Dendritic cell treated with granulocyte-macrophage colony-stimulating factor and Interleukin-4, amounts not matched to agents 40 ng/mL and 50 ng/mL, for 4 days (primary cell): ENCODE results near the gene RAP1GAP2.
"Not testable (repeated sequence)": the region's sequence is repeated elsewhere in the genome, so short reads cannot be mapped to it uniquely, and the experiment has no call there.

Experiments used
- H3K27ac Mint-ChIP-seq: one replicate; pipeline ENCODE4 v1.8.0; 2022; ENCODE audit warnings: mild to moderate bottlenecking, mixed read lengths
- H3K27me3 Mint-ChIP-seq: one replicate; pipeline ENCODE4 v1.8.0; 2022; ENCODE audit warnings: mild to moderate bottlenecking, mixed read lengths
- H3K36me3 Mint-ChIP-seq: one replicate; pipeline ENCODE4 v1.8.0; 2022; ENCODE audit warnings: low read depth, mixed read lengths
- H3K4me1 Mint-ChIP-seq: one replicate; pipeline ENCODE4 v1.8.0; 2022; ENCODE audit warnings: low read depth, mixed read lengths
- H3K4me3 Mint-ChIP-seq: one replicate; pipeline ENCODE4 v1.8.0; 2022; ENCODE audit warnings: mild to moderate bottlenecking, moderate library complexity, mixed read lengths
- H3K9me3 Mint-ChIP-seq: one replicate; pipeline ENCODE4 v1.8.0; 2022; ENCODE audit warnings: mixed read lengths
- intact Hi-C: fragments of 100-400 bp; cut with micrococcal nuclease; formaldehyde crosslinking; loops from one replicate; pipeline ENCODE4 v1.15.0; 2022

Gene RAP1GAP2

GRCh38 chr17:3026856-3027751, 230.9 kb downstream of the RAP1GAP2 start:
- peaks cover 15% of the 10 kb centered on the region for H3K9me3 Mint-ChIP-seq
- H3K4me3 Mint-ChIP-seq: no peak overlapping the region
- no peaks in the 10 kb centered on the region for H3K27me3 Mint-ChIP-seq
- intact Hi-C loops: no loop called here
- no peak overlapping the region for H3K27ac Mint-ChIP-seq
- peaks cover 90% of the 10 kb centered on the region for H3K36me3 Mint-ChIP-seq
- H3K4me1 Mint-ChIP-seq: peaks cover 11% of the 10 kb centered on the region

DNA sequence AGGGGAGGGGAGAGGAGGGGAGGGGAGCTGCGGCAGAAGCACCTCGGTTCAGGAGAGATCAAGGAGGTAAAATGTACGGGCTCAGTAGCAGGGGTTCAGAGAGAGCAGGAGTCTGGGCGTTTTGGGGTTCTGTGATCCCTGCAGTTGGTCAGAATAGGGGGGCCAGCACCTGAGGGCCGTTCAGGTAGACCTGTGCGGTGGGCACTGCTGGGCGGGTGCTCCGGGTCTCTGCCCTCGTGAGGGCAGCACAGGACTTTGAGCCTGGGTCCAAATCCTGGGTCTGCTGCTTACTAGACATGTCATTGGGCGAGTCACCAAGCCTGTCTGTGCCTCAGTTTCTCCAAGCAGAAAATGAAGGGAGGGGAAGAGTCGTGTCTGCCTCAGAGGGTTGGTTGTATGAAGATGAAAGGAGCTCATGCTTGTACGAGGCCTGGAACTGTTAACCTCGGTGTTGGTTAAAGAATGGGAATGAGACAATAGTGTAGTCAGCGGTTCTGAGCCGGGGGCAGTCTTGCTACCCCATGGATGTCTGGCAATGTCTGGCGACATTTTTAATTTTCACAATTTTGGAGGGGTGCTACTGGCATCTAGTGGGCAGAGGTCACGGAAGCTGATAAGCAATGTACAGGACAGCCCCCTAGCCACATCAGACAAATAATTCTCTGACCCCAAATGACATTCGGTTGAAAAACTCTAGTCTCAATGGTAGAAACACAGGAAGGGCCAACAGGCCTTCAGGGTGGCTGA, 231.7 kb downstream of the RAP1GAP2 start:
- H3K4me1 Mint-ChIP-seq: peaks cover 11% of the 10 kb centered on the region
- no peaks in the 10 kb centered on the region for H3K27me3 Mint-ChIP-seq
- H3K9me3 Mint-ChIP-seq: peaks cover 6% of the 10 kb centered on the region
- H3K36me3 Mint-ChIP-seq: peaks cover 90% of the 10 kb centered on the region
- H3K27ac Mint-ChIP-seq: no peak overlapping the region
- intact Hi-C loops: no loop called here
- no peak overlapping the region for H3K4me3 Mint-ChIP-seq

GRCh38 chr17:3029213-3029913, 233.1 kb downstream of the RAP1GAP2 start:
- Mint-ChIP-seq H3K27me3 (no peaks in the 10 kb centered on the region), H3K36me3 (peaks cover 90% of the 10 kb centered on the region), H3K4me1 (peaks cover 11% of the 10 kb centered on the region), H3K9me3 (no peaks in the 10 kb centered on the region), H3K4me3 (no peak overlapping the region), H3K27ac (no peak overlapping the region)
- intact Hi-C loops: no loop called here

DNA sequence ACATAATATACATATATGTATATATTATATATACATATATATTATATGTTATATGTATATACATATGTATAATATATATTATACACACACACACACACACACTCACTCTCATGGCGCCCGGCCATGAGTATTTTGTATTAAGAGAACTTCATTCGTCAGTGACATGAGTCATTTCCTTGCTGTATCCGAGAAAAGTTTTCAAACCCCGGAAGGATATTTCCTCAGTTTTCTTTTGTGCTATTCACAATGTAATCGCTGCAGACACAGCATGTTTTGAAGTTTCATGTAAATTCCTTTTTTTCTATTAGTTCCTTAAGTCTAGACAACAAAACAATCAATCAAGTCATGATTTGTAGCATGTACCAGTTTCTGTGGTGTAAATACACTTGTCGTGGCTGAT, 233.9 kb downstream of the RAP1GAP2 start:
- Mint-ChIP-seq H3K36me3 (peaks cover 96% of the 10 kb centered on the region), H3K27me3 (no peaks in the 10 kb centered on the region), H3K9me3 (no peaks in the 10 kb centered on the region), H3K4me1 (peaks cover 11% of the 10 kb centered on the region), H3K4me3 (no peak overlapping the region), H3K27ac (no peak overlapping the region)
- intact Hi-C loops: no loop called here

GRCh38 chr17:3030852-3031470, 234.7 kb downstream of the RAP1GAP2 start:
- intact Hi-C loops, H3K4me3 Mint-ChIP-seq, H3K27ac Mint-ChIP-seq, H3K9me3 Mint-ChIP-seq, H3K27me3 Mint-ChIP-seq: not testable (repeated sequence)
- H3K36me3 Mint-ChIP-seq: peaks cover 94% of the 10 kb centered on the region
- peaks cover 11% of the 10 kb centered on the region for H3K4me1 Mint-ChIP-seq

DNA sequence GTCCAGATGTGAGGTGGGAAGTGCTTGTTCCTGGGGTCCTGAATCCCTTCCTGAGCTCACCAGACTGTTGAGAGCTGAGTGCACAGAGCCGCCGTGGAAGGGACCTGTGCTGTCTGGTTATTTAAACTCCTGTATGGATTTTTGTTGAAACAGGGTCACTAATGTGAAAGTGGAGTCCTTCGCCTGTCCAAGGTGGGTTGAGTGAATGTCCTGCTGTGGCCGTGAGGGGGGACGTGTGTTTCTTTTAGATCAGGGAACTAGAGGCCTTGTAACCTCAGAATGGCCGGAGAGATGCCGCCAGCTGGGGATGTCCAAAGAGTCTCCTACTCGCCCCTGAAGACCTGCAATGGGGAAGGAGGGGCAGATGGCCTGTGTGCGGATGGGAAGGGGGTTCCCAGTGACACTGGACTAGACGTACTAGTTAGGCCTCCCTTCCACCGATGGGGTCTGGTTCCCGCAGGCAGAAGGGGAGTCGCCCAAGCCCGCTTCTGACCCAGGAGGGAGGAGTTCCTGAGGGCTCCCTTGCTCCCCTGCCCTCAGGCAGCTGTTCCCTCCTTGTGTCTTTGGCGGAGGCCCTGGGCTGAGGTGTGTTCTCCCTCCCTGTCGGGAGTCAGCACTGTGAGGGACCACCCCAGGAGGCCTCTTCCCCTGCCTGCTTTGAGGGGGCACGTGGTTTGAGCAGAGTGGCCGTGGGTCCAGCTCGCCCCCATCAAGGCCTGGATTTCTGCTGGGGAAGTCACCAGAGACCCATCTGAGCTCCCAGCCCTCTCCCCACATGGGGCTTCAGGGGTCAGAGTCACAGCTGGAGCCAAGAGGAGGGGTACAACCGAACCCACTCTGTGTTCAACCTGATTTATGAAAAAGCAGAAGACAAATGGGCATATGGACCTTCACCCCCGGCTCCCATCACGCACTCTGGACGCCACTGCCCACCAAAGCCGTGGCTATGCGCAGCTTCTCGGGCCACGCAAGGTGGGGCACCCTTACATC, 236.3 kb downstream of the RAP1GAP2 start:
- H3K4me1 Mint-ChIP-seq: peaks cover 11% of the 10 kb centered on the region
- no peaks in the 10 kb centered on the region for H3K9me3 Mint-ChIP-seq
- no peak overlapping the region for H3K4me3 Mint-ChIP-seq
- H3K36me3 Mint-ChIP-seq: peaks cover 78% of the 10 kb centered on the region
- no peak overlapping the region for H3K27ac Mint-ChIP-seq
- intact Hi-C loops: no loop called here
- no peaks in the 10 kb centered on the region for H3K27me3 Mint-ChIP-seq

GRCh38 chr17:3033248-3033640, 237.0 kb downstream of the RAP1GAP2 start:
- intact Hi-C loops: no loop called here
- Mint-ChIP-seq H3K4me1 (peaks cover 11% of the 10 kb centered on the region), H3K27me3 (no peaks in the 10 kb centered on the region), H3K36me3 (peaks cover 71% of the 10 kb centered on the region), H3K27ac (no peak overlapping the region), H3K9me3 (no peaks in the 10 kb centered on the region), H3K4me3 (no peak overlapping the region)

GRCh38 chr17:3033741-3034577, 237.7 kb downstream of the RAP1GAP2 start:
- no peak overlapping the region for H3K27ac Mint-ChIP-seq
- H3K36me3 Mint-ChIP-seq: peaks cover 64% of the 10 kb centered on the region
- H3K4me3 Mint-ChIP-seq: no peak overlapping the region
- H3K9me3 Mint-ChIP-seq: no peaks in the 10 kb centered on the region
- intact Hi-C loops: no loop called here
- peaks cover 14% of the 10 kb centered on the region for H3K4me1 Mint-ChIP-seq
- peaks cover 2% of the 10 kb centered on the region for H3K27me3 Mint-ChIP-seq

DNA sequence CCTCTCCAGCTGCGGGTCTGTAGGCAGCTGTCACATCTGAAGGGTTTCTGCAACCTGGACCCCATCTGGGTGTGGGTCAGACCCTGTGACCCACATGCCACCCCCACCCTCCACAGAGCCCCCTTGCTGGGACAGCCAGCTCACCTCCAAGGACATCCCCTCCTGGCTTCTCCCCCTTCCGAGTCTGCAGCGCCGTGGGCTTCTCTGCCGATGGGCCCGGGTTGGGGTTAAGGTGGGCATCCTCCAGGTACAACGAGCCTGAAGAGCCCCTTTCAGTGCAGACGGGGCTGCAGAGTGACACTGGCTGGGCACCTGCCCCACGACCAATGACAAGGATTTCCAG, 238.3 kb downstream of the RAP1GAP2 start:
- H3K4me3 Mint-ChIP-seq: no peak overlapping the region
- intact Hi-C loops: no loop called here
- H3K9me3 Mint-ChIP-seq: no peaks in the 10 kb centered on the region
- peaks cover 13% of the 10 kb centered on the region for H3K4me1 Mint-ChIP-seq
- H3K27me3 Mint-ChIP-seq: peaks cover 4% of the 10 kb centered on the region
- H3K36me3 Mint-ChIP-seq: peaks cover 58% of the 10 kb centered on the region
- H3K27ac Mint-ChIP-seq: no peak overlapping the region

- peaks cover 14% of the 10 kb centered on the region for H3K4me1 Mint-ChIP-seq
- H3K27ac Mint-ChIP-seq: no peak overlapping the region
- intact Hi-C loops: no loop called here
- no peaks in the 10 kb centered on the region for H3K9me3 Mint-ChIP-seq
- H3K36me3 Mint-ChIP-seq: peaks cover 50% of the 10 kb centered on the region
- H3K27me3 Mint-ChIP-seq: peaks cover 6% of the 10 kb centered on the region
- no peak overlapping the region for H3K4me3 Mint-ChIP-seq
These were observed 239.2 kb downstream of the RAP1GAP2 start for GRCh38 chr17:3035256-3035967.

GRCh38 chr17:3035968-3036280, 239.7 kb downstream of the RAP1GAP2 start:
- intact Hi-C loops: no loop called here
- Mint-ChIP-seq H3K4me1 (peaks cover 14% of the 10 kb centered on the region), H3K36me3 (peaks cover 45% of the 10 kb centered on the region), H3K27me3 (peaks cover 7% of the 10 kb centered on the region), H3K9me3 (no peaks in the 10 kb centered on the region), H3K4me3 (no peak overlapping the region), H3K27ac (no peak overlapping the region)

DNA sequence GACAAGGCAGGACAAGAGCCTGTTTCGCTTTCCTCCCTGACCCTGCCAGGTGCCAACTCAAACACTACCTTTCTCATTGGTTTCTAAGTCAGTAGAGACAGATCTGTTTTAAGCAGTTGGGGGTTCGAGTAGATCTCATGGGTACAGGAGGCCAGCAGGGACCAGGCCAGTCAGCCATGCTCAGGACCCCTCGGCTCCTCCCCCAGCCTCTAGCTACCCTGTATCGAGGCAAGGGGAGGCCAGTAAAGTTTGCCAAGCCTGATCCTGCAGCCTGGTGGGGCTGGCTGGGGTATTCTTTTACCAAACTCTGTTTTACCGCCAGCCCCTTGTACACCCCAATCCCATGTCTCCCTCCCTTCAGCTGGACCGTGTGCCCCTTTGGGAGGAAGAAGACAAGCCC, 240.6 kb downstream of the RAP1GAP2 start:
- intact Hi-C loops: no loop called here
- Mint-ChIP-seq H3K27me3 (peaks cover 13% of the 10 kb centered on the region), H3K9me3 (no peaks in the 10 kb centered on the region), H3K4me1 (peaks cover 14% of the 10 kb centered on the region), H3K27ac (no peak overlapping the region), H3K4me3 (no peak overlapping the region), H3K36me3 (peaks cover 37% of the 10 kb centered on the region)
